HFF-Myc (cell line): ENCODE measurements around the gene PNMA8B.

Experiments
- DNase-seq: peaks from one replicate; pipeline ENCODE4 v3.0.0-alpha.2; 2011; ENCODE audit warnings: low read depth; ENCODE audit errors: extremely low read depth
- H3K4me3 ChIP-seq: replicated peaks from 2 replicates; pipeline ENCODE4 v1.5.1; 2011; ENCODE audit warnings: low read depth, mild to moderate bottlenecking, control low read depth, low read length
- TF ChIP-seq, protein P1 (sequence below): IDR thresholded peaks from 2 replicates; pipeline ENCODE4 v1.5.1; 2012; ENCODE audit warnings: mild to moderate bottlenecking, low read depth, low read length, control low read depth; ENCODE audit errors: missing control alignments

The PNMA8B gene

GRCh38 chr19:46480415-46480814 lies 15.3 kb downstream of the PNMA8B start:
- TF ChIP-seq, protein P1, sequence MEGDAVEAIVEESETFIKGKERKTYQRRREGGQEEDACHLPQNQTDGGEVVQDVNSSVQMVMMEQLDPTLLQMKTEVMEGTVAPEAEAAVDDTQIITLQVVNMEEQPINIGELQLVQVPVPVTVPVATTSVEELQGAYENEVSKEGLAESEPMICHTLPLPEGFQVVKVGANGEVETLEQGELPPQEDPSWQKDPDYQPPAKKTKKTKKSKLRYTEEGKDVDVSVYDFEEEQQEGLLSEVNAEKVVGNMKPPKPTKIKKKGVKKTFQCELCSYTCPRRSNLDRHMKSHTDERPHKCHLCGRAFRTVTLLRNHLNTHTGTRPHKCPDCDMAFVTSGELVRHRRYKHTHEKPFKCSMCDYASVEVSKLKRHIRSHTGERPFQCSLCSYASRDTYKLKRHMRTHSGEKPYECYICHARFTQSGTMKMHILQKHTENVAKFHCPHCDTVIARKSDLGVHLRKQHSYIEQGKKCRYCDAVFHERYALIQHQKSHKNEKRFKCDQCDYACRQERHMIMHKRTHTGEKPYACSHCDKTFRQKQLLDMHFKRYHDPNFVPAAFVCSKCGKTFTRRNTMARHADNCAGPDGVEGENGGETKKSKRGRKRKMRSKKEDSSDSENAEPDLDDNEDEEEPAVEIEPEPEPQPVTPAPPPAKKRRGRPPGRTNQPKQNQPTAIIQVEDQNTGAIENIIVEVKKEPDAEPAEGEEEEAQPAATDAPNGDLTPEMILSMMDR: no peak
- H3K4me3 ChIP-seq: no peak overlapping the region
- no peak for DNase-seq

- no peak for DNase-seq
- TF ChIP-seq, protein P1: no peak
- H3K4me3 ChIP-seq: no peak overlapping the region
Measured at GRCh38 chr19:46478356-46478986, 17.2 kb downstream of the PNMA8B start.

- TF ChIP-seq, protein P1: no peak
- H3K4me3 ChIP-seq: no peak overlapping the region
- no peak for DNase-seq
Measured at GRCh38 chr19:46475986-46476385, 19.7 kb downstream of the PNMA8B start.

DNA sequence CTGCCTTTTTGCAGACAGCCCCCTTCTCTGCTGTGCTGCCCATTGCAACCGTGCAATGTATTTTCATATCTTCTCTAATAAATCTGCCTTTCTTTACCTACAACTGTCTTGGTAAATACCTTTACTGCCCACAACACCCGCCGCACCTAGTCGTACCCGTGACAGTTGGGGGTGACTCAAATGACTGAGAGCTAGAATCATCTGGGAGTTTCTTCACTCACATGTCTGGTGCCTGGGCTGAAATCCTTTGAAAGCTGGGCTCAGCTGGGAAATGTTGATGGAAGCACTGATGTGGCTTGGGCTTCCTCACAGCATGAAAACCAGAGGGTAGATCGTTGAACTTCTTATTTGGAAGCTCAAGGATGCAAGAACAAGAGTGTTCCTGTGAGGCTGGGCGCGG lies 21.5 kb downstream of the PNMA8B start:
- H3K4me3 ChIP-seq: no peak overlapping the region
- TF ChIP-seq, protein P1: no peak
- no peak for DNase-seq

DNA sequence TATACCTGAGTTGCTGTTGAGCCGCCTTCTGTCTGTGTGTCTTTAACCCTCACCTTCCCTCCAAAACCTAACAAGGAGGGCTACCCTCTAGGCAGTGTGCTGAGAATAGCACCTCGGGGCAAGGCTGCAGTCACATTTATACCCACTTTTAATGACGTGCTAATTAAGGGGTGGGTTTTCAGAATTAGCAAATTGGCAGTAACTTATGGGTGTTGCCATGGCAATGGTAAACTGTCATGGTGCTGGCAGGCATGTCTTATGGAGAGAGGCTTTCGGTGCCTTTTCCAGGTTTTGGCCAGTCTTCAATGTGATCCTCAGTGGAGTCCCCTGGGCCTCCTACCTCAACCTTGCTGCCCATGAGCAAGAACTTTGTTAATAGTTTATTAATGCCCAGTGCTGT lies 23.1 kb downstream of the PNMA8B start:
- DNase-seq: no peak
- H3K4me3 ChIP-seq: no peak overlapping the region
- TF ChIP-seq, protein P1: no peak

DNA sequence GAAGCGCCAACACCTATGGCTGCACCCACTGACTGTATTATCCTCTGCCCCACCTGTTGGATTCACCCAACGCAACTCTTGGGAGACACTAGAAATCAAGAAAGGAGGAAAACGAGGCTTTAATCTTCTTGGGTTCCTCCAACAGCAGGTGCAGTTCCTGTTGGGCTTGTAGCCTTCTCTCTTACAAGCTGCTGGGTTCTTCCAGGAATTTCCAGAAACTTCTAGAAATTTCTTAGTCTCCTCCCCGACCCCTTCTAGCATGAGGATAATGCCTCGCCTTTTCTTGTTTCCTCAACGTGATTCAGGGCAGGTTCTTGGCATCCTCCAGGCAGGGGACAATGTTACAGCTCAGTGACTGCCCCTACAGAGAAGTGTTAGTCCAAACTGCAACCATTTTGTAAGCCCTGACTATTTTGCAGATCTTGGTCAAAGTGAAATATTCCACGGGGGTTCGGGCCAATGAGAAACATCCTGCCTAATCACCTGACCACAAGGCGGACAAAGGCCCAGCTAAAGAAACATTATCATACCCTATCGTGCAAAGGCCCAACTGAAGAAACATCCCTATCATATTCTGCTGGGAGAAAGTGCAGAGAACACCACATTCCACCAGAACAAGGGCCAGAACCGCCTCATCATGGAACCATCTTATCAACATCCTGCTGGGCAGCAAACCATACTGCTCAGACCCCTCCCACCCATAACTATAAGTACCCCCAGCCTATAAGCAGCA lies 23.7 kb downstream of the PNMA8B start:
- no peak for DNase-seq
- TF ChIP-seq, protein P1: no peak
- H3K4me3 ChIP-seq: peak overlapping the region; percentile 49
